NCI-H146 (cell line): Measurements from ENCODE around the gene PGM1.

Experiments
- DNase-seq: peaks from one replicate; lab custom pipeline; 2025; lab: John Stamatoyannopoulos, UW

The PGM1 gene

DNA sequence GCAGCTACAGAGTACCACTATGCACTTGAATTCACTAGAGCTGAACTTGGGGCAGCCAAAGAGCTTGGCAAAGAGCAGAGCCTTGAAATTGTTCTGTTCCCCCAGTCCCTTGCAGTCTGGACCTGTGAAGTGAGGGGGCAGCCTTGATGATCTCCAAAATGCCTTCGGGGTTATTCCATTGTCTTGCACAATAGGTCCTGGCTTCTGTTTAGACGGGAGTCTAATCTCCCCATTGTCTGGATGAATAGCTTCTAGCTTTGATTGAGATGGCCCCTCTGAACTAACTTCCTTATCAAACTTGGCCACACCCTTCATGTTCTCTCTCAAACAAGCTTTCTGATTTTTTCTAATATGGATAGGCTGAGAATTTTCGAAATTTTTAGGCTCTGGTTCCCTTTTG is 72.6 kb downstream of the PGM1 start:
- no peak for DNase-seq

DNA sequence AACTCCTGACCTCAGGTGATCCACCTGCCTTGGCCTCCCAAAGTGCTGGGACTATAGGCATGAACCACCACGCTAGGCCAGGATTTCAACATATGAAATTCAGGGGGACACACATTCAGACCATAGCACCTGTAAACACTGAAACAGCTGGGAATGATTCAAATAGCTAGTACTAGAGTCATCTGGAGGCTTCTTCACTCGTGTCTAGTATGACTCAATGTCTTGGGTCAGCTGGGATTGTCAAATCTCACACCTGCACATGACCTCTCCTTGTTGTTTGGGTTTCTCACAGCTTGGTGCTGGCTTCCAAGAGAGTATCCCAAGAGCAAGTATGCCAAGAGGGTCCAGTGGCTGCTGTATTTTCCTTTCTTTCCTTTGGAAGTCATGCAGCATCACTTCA is 75.1 kb downstream of the PGM1 start:
- DNase-seq: no peak

DNA sequence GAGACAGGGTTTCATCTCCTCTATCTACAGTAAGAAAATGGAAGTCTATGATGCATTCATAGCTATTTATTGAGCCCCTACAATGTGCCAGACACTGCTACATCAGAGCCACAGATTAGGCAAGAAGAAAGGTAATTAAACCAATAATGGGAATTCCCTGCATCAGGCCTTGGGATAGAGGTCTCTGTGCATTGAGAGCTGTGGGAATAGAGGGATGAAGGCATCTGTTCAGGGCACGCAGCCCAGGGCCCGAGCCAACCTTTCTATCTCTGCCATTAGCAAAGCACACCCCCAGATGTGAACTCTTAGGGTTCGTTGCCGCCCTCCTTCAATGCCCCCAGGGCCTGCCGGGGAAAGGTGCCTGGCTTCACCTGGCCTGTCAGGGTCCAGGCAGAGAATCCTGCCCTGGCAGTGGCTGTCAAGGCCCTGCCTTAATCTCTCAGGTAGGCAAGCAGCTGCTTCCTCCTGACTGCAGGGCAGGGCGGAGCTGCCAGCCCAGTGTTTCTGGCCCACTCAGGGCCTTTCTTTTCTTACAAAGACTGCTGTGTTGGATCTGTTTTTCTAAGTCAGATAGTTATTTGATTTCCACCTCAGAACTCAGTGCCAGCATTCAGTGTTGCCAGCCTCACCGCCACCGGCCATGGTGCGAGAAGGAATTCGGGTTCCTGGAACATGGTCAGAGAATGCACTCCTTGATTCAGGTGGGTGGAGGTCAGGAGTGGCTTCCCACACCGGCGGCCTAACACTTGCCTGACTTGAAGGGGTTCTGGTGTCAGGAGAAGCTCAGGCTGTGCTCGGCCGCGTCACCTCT is 76.1 kb downstream of the PGM1 start:
- DNase-seq: no peak

DNA sequence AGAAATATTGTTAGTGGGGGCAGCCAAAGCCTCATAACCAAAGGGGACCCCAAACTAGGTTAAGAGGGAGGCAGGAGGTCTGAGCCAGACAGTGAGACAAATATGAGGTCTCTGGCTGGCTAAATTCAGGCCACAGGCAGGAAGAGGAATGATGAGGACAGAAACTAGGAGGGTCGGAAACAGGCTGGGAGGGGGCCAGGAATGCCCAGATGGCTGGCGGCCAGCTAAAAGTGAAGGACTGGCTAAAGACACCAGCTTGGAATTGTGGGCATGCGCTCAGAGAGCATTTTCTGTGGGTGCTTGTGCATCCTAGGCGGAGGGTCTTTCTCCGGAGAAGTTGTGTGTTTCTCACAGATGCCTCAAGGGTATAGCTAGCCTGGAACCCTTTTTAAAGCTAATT is 77.0 kb downstream of the PGM1 start:
- no peak for DNase-seq

DNA sequence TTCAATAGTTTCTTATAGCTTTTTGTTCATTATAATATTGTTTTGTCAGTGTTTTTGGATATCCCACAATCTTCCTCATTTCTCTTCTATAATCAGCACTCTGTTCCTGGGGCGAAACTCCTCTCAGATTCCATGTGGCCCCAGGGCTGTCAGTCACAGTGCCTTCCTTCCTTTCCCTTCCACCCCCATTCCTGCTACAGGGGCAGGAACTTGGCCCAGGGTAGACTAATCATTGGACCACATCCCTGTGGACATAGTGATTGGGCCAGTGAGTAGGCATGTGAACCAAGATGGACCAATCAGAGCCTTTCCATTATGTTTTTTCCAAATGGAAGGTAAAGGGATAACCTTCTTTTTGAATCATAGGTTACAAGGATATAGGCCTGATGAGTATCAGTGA is 78.3 kb downstream of the PGM1 start:
- DNase-seq: no peak

DNA sequence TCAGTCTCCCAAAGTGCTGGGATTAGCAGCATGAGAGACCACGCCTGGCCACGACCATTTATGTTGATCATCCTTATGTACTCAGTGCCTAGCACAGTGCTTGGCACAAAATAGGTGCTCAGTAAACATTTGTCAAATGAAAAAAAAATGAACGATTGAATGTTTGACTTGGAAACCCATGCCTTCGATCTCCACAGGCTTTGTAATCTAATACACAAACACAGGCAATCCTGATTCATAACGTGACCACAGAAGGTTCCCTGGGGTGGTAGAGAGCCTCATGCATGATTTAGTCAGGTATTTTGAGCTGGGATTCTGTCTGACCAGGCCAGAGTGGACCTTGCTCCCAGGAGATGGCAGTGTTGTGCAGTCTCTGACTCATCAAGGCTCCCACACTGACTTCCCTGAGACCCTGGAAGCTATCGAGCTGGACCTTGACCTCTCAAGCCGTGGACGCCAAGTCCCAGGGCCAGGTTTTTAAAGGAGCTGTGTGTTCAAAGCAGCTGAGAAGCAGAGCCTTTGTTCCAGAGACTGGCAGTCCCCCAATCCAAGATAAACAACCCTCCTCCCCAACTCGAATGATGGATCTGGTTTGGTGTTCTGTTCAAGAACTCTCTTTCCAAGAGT is 81.1 kb downstream of the PGM1 start:
- peak; percentile 65 for DNase-seq

DNA sequence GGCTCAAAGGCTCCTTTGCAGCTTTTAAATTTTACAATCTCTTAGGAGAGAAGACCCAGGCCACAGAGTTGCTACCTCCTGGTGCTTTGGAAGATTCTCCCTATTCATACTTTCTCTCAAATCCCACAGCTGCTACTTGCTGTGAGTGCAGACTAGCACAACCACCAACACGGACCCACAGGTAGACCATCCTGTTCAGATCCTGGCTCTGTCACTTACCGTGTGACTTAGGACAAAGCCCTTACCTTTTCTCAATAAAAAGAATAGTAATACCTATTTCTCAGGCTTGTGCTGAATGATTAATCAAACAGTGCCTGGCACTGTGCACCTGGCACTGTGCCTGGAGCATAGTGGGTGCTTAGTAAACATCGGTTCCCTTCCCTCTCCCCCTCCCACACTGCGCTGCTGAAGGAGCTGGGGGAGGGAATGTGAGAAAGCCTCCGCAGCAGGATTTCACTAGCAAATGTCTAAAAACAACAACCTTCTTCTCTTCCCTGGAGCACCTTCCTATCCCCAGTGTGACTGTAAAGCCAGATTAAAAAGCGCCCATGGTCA is 81.7 kb downstream of the PGM1 start:
- DNase-seq: no peak

DNA sequence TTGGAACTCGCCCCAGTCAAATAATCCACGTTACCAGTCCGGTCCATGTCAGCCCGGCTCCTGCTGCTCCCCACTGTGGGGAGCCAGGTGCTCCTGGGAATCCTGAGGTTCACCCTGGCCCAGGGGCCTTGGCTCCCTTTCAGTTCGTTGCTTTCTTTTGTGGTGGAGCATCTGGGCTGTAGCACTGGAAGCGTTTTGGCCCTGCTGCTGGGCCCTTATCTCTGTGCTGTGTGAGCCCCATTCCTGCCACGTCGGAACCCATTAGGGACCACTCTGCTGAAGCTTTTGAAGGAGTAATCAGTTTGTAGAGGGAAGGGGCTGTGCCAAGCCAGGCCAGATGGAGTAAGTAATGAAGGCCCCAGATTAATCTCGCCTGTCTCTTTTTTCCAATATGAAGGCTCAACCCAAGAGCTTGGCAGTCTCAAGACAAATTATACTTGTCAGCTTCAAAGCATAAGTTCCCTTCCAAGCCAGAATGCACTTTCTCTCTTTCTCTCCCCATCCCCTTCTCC is 82.3 kb downstream of the PGM1 start:
- DNase-seq: no peak

DNA sequence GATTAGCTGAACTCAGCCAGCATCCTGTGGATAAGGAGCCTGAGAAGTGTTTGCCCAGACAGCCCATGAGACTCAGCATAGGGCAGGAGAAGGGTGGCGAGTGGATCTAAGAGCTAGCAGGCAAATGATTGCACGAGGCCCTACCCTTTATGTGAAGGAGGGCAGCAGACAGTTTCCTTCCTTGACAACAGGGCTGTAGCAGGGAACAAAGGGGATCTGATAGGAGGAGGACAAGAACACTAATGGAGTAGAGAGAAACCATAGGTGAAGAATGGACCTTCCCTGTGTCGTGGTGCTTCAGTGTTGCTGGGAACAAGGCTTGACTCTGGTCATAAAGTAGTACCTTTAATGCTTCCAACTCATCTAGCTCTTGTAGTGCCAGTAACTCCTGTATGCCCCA is 84.3 kb downstream of the PGM1 start:
- no peak for DNase-seq

DNA sequence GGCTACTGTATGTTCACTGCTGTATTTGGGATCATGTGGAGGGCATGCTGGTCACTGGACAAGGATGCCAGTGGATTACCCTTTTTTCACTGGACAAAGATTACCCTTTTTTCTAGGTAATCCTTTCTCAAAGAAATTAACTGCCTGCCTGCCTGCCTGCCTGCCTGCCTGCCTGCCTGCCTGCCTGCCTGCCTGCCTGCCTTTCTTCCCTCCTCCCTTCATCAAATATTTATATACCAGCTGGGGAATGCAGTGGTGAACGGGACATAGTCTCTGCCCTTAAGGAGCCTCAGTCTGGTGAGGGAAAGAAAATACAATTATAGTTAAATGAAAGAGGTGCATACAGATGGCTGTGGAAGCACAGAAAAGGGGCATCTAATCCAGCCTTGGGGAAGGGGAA is 85.0 kb downstream of the PGM1 start:
- DNase-seq: no peak

DNA sequence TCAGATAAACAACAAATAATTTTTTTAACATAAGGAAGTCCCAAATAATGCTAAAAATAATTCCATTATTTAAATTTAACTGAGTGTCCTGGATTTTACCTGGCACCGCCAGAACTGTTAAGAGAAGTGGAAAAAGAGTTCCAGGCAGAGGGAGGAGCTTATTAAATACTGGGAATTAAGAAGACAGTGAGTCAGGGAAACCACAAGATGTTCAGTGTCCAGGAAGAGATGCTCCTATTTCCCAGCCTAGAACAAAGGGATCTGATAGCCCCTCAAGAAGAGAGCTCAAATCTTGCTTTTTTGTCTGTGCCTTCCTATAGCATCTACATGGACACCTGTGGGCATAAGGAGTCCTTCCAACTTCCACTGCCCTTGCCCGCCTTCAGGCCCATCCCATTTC is 85.9 kb downstream of the PGM1 start:
- DNase-seq: no peak

DNA sequence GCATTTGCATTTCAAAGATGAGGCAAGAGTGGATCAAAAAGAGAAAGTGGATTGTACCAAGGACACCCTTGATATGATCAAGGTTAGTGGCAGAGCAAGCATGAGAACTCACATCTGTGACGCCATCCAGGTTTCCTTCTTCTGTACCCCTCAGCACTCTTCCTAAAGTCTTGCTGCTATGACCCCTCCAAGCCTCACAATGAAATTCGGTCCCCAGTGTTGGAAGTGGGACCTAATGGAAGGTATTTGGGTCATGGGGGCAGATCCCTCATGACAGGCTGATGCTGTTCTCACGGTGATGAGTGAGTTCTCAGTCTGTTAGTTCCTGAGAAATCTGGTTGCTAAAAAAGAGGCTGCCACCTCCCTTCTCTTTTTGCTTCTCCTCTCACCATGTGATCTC is 86.4 kb downstream of the PGM1 start:
- DNase-seq: no peak

DNA sequence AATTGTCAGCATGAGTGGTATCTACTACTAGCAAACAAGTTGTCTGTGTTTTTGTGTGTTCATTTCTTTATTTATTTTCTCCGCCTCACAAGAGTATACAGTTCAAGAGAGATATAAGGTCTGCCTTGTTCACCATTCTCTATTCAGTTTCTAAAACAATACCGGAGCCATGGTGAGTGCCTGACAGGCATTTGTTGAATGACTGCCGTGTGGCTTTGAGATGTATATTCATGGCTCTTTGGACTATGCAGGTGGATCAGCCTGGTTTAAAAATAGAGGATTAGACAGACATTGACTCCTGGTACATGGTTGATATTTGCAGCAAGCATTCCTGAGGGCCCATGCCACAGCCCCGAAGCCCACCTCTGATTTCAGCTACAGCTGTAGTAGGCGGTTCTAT is 89.7 kb downstream of the PGM1 start:
- DNase-seq: no peak

DNA sequence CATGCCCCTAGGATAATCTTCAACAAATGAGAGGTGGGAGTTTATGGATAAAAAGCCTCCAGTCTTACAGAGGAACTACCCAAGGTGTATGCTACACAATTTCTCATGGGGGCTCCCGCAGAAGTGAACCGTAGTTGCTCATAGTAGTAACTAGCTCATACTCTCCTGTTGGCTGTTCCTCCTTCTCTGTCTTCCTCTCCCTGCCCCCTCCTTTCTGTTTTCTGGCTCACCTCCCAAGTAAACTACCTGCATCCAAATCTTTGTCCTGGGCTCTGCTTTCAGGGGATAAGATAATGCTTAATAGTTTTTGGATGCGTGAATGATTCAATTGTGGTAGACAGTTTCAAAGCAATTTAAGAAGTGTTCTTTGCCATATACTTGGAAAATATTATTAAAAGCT is 90.5 kb downstream of the PGM1 start:
- no peak for DNase-seq

DNA sequence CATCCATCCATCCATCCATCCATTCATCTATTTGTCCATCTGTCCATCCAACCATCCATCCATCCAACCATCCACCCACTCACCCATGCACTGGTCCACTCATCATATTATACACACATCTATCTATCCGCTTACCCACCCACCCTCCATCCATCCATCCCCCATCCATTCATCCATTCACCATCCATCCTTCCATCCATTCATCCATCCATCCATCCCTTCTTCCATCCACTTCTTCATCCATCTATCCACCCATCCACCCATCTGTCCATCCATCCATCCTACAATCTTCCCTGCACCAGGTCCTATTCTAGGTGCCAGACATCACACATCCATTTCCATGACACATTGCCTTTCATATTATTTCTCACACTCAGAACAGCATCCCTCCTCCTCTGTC is 93.5 kb downstream of the PGM1 start:
- no peak for DNase-seq

DNA sequence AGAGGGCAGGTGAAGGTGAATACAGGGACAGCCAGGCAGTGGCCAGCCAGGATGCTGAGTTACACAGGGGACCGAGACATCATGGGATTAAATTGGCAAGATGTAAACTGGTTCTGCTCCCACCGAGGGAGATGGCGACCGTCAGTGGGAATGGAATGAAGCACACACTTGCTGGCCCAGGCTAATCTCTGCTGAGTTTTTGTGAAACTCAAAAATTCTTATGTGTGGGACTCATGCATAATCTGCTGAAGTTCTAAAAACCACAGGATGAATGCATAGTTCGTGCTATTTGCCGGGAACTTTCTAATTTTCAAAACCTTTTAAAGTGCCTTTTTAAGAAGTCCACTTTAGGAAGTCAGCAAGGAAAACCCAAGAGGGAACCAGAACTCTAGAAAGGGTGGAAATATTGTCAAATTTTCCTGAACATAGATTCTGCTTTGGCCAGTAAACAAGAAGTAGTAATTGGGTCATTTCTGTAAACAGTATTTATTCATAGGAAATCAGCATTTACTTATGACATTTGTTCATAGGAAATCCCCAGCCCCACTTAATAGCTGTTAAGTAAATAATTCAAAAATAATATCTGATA is 95.2 kb downstream of the PGM1 start:
- no peak for DNase-seq

DNA sequence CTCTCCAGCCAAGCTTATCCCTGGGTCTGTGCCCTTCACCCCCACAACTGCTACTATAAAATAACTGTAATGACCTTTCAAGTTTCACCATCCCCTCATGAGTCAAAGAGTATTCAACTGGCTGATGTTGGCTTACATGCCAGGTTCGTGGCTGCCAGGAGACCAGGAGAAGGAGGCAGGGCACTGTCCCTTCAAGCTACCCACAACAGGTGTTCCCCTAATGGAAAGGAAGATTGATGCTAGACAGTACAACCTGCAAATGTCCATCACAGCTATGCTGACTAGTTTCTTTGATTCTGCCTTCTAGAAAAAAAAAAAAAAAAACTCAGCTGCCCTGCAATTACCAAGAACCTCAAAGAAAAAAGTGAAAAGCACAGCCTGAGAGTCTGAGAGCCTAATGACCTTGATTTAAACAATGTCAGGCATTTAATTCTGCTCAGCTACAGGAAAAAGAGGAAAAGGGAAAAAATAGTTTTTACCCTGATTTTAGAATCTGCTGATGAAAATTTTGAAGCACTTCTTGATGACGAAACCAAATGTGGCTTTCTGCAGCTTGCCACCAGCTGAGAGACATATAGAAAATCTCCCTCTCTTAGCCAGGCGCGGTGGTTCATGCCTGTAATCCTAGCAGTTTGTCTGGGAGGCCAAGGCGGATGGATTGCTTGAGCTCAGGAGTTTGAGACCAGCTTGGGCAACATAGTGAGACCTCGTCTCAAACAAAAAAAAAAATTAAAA is 97.9 kb downstream of the PGM1 start:
- no peak for DNase-seq

DNA sequence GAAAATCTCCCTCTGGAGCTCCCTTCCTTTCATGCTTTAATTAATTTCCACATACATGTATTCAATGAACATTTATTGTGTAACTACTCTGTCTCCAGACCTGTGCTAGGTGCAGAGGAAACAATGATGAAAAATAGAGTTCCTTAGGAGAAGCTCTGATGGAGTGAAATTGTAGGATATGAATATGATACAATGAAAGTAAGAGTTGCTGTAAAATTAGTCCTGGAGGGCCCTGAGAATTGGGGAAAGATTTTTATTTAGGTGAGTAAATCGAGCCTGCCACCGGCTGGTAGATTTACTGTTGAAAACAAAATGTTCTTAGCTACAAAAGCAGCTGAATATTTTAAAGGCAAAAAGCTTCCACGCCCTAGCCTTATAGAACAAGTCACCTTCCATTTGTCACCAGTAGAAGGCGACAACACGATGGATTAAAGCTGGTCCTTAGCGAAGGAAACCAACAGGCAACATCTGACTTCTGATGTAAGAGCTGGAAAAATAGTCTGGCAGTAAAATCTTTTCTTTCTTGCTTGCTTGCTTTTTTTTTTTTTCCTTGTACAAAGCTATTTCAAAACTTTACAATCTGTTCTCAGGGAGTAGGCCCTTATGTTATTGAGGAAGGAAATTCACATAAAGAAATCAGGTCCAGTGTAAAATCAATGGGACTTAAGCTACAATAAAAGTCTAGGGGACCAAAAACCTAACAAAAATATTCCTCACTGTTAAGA is 98.7 kb downstream of the PGM1 start:
- peak; percentile 33 for DNase-seq

DNA sequence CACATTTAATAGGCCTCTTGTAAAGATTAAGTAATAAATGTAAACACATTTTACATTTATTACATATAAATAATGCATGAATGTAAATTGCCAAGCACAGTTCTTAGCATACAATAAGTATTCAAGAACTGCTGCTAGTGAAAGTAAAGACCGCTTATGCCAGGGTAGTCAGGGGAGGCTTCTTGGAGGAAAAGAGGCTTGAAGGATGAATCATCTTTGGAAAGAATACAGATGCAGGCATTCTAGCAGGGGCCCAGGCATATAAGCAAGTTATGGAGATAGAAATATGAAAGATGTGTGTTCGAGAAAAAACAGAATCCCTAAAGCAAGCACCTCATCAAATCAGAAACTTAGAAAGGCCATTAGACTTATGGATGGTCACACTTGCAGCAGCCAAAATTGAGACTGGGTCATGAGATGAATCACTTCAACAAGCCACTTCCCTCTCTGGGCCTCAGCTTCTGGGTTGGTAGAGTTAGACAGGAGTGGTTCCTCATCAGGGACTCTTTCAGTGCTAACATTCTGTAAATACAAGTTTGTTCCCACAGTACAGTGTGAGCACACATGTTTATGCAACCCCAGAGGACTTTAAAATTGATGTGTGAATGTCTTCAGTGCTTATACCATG is 100.8 kb downstream of the PGM1 start:
- no peak for DNase-seq

DNA sequence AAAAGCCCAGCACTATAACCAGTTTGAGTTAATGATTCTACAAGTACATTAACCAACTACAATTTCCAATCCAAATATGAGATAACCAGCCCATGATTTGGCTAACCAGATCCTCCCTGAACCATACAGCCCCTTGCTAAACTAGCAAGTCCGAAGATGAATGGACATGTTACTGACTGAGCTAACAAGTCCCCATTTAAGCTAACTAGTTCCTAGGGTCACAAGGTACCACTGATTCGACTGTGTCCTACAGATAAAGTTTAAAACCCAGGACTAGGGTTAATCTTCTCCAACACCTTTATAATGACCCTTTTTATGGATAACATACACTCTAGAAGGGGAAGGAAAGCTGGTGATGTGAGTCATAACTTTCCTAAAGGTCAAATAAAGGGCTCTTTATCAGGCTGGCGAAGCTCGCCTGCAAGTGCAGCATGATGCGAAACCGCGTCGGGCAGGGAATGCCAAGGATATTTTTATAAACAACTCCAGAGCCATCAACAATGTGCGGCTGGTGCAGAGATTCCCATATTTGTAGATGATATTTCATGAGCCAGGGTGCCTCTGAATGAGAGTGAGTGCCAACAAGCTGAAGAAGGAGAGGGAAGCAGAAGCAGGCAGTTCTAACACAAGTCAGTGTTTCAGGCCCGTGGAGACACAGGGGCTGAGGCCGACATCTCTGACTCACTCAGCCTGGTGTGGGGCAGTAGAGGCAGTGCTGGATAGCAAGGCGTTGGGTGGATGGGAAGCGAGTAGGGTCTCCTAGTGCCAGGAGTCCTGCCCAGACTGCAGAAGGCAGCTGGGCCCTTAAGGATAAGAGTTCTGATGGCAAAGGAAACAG is 105.0 kb downstream of the PGM1 start:
- DNase-seq: no peak
